ENCODE results near the gene PCDHA12. TPM values are rescaled to one million over a fixed set of nuclear protein-coding genes. Genes with fewer than 3 reads are reported as not detected.

The PCDHA12 gene
- total RNA-seq, 2 experiments from 2014 or later: not detected

- H3K4me3 Mint-ChIP-seq: no peak overlapping the region
- no peak overlapping the region for H3K27ac Mint-ChIP-seq
- H3K36me3 Mint-ChIP-seq: peaks cover 7% of the 10 kb centered on the region
- H3K27me3 Mint-ChIP-seq: peaks cover 42% of the 10 kb centered on the region
- H3K9me3 Mint-ChIP-seq: peaks cover 18% of the 10 kb centered on the region
- no peak for DNase-seq
- peaks cover 3% of the 10 kb centered on the region for H3K4me1 Mint-ChIP-seq
Observed at GRCh38 chr5:140883373-140883772, 8.3 kb downstream of the PCDHA12 start.

- peaks cover 3% of the 10 kb centered on the region for H3K4me1 Mint-ChIP-seq
- no peak overlapping the region for H3K4me3 Mint-ChIP-seq
- peaks cover 18% of the 10 kb centered on the region for H3K9me3 Mint-ChIP-seq
- no peak overlapping the region for H3K27ac Mint-ChIP-seq
- peaks cover 39% of the 10 kb centered on the region for H3K27me3 Mint-ChIP-seq
- peaks cover 7% of the 10 kb centered on the region for H3K36me3 Mint-ChIP-seq
- no peak for DNase-seq
Observed at GRCh38 chr5:140883927-140884697, 9.0 kb downstream of the PCDHA12 start.

- no peak for DNase-seq
- Mint-ChIP-seq H3K4me3 (no peak overlapping the region), H3K4me1 (no peaks in the 10 kb centered on the region), H3K9me3 (peaks cover 12% of the 10 kb centered on the region), H3K27ac (no peak overlapping the region), H3K36me3 (no peaks in the 10 kb centered on the region), H3K27me3 (no peaks in the 10 kb centered on the region)
Observed at GRCh38 chr5:140916325-140916724, 41.2 kb downstream of the PCDHA12 start.

- H3K27me3 Mint-ChIP-seq: peaks cover 55% of the 10 kb centered on the region
- no peaks in the 10 kb centered on the region for H3K36me3 Mint-ChIP-seq
- peaks cover 7% of the 10 kb centered on the region for H3K9me3 Mint-ChIP-seq
- DNase-seq: no peak
- H3K27ac Mint-ChIP-seq: no peak overlapping the region
- no peak overlapping the region for H3K4me3 Mint-ChIP-seq
- H3K4me1 Mint-ChIP-seq: peaks cover 10% of the 10 kb centered on the region
Observed at GRCh38 chr5:140923601-140924000, 48.5 kb downstream of the PCDHA12 start.

GRCh38 chr5:140925806-140926442 lies 50.8 kb downstream of the PCDHA12 start, which contains the start of gene PCDHAC1:
Gene PCDHAC1 (plus strand): TSS chr5:140926299. CDS start chr5:140926893, 594 bp downstream.
- Mint-ChIP-seq H3K27ac (no peak within 1 kb of the TSS), H3K9me3 (peaks cover 8% of the 10 kb centered on the region), H3K36me3 (no peaks in the 10 kb centered on the region), H3K4me1 (peaks cover 10% of the 10 kb centered on the region), H3K27me3 (peaks cover 70% of the 10 kb centered on the region), H3K4me3 (peak within 1 kb of the TSS; percentile 50)
- peak; percentile 2 for DNase-seq

GRCh38 chr5:140926443-140927227 lies 51.5 kb downstream of the PCDHA12 start:
- DNase-seq: peak; percentile 33

GRCh38 chr5:140927228-140927573 lies 52.1 kb downstream of the PCDHA12 start:
- peaks cover 10% of the 10 kb centered on the region for H3K4me1 Mint-ChIP-seq
- no peak for DNase-seq
- H3K27ac Mint-ChIP-seq: no peak overlapping the region
- peaks cover 8% of the 10 kb centered on the region for H3K9me3 Mint-ChIP-seq
- H3K36me3 Mint-ChIP-seq: no peaks in the 10 kb centered on the region
- H3K4me3 Mint-ChIP-seq: peak overlapping the region; percentile 50
- peaks cover 71% of the 10 kb centered on the region for H3K27me3 Mint-ChIP-seq

More at GRCh38 chr5:140926443-140927227, 51.5 kb downstream of the PCDHA12 start:
- H3K27me3 Mint-ChIP-seq: peaks cover 74% of the 10 kb centered on the region
- peaks cover 8% of the 10 kb centered on the region for H3K9me3 Mint-ChIP-seq
- peak overlapping the region; percentile 50 for H3K4me3 Mint-ChIP-seq
- H3K4me1 Mint-ChIP-seq: peaks cover 10% of the 10 kb centered on the region
- no peaks in the 10 kb centered on the region for H3K36me3 Mint-ChIP-seq
- H3K27ac Mint-ChIP-seq: no peak overlapping the region

Other genes starting within 250 kb of the PCDHA12 start
- under 1 TPM; 0.42 to 0.58 TPM for gene CD14, start 242.1 kb upstream of the PCDHA12 start, total RNA-seq
- gene TMCO6, start 235.9 kb upstream of the PCDHA12 start, total RNA-seq: 10 to 100 TPM; 34.4 to 37.4 TPM
- 10 to 100 TPM; 64.2 to 69.4 TPM for gene NDUFA2, start 227.7 kb upstream of the PCDHA12 start, total RNA-seq
- gene IK, start 227.5 kb upstream of the PCDHA12 start, total RNA-seq: 10 to 100 TPM; 94.3 to 95.3 TPM
- gene WDR55, start 210.4 kb upstream of the PCDHA12 start, total RNA-seq: 10 to 100 TPM; 37.5 to 38.9 TPM
- 1 to 10 TPM; 2.7 to 3.7 TPM for gene DND1, start 201.7 kb upstream of the PCDHA12 start, total RNA-seq
- 100 to 1,000 TPM in 1 of 2 experiments, 10 to 100 TPM in 1; 95.2 to 104 TPM for gene HARS1, start 183.9 kb upstream of the PCDHA12 start, total RNA-seq
- gene HARS2, start 183.9 kb upstream of the PCDHA12 start, total RNA-seq: 10 to 100 TPM; 23.6 to 24.0 TPM
- gene ZMAT2, start 174.9 kb upstream of the PCDHA12 start, total RNA-seq: 10 to 100 TPM; 64.8 to 67.2 TPM
- not detected for gene PCDHA1, start 89.2 kb upstream of the PCDHA12 start, total RNA-seq
- not detected for gene PCDHA2, start 80.5 kb upstream of the PCDHA12 start, total RNA-seq
- not detected for gene PCDHA3, start 74.3 kb upstream of the PCDHA12 start, total RNA-seq
- not detected for gene PCDHA4, start 68.2 kb upstream of the PCDHA12 start, total RNA-seq
- not detected for gene PCDHA5, start 53.7 kb upstream of the PCDHA12 start, total RNA-seq
- not detected for gene PCDHA6, start 47.3 kb upstream of the PCDHA12 start, total RNA-seq
- not detected for gene PCDHA7, start 41.0 kb upstream of the PCDHA12 start, total RNA-seq
- not detected for gene PCDHA8, start 34.1 kb upstream of the PCDHA12 start, total RNA-seq
- gene PCDHA9, start 26.9 kb upstream of the PCDHA12 start, total RNA-seq: not detected
- gene PCDHA10, start 19.4 kb upstream of the PCDHA12 start, total RNA-seq: not detected
- not detected for gene PCDHA11, start 6.4 kb upstream of the PCDHA12 start, total RNA-seq
- not detected for gene PCDHA13, start 6.8 kb downstream of the PCDHA12 start, total RNA-seq
- gene PCDHAC1, start 51.0 kb downstream of the PCDHA12 start, total RNA-seq: not detected
- gene PCDHAC2, start 91.2 kb downstream of the PCDHA12 start, total RNA-seq: not detected
- not detected for gene PCDHB1, start 176.1 kb downstream of the PCDHA12 start, total RNA-seq
- gene PCDHB2, start 219.3 kb downstream of the PCDHA12 start, total RNA-seq: not detected
- gene PCDHB3, start 225.2 kb downstream of the PCDHA12 start, total RNA-seq: not detected
- not detected for gene PCDHB4, start 246.5 kb downstream of the PCDHA12 start, total RNA-seq